Type B pancreatic cell (in vitro differentiated cells): ENCODE data around the gene CYP4F12. TPM values are rescaled to one million over a fixed set of nuclear protein-coding genes. Genes with fewer than 3 reads are reported as not detected.
"Not testable (repeated sequence)": the region's sequence is repeated elsewhere in the genome, so short reads cannot be mapped to it uniquely, and the experiment has no call there.

ENCODE experiments used
- DNase-seq: peaks from one replicate; pipeline ENCODE4 v3.0.0; 2021; ENCODE audit warnings: mixed read lengths; ENCODE audit not compliant: unreplicated experiment; ENCODE audit errors: extremely low spot score
- H3K27ac Mint-ChIP-seq: 2 replicates; pipeline ENCODE4 v1.8.0; 2021; ENCODE audit warnings: mild to moderate bottlenecking, mixed read lengths
- H3K27me3 Mint-ChIP-seq: 2 replicates; pipeline ENCODE4 v1.8.0; 2021; ENCODE audit warnings: mixed read lengths
- H3K36me3 Mint-ChIP-seq: 2 replicates; pipeline ENCODE4 v1.8.0; 2021; ENCODE audit warnings: mixed read lengths
- H3K4me1 Mint-ChIP-seq: one replicate; pipeline ENCODE4 v1.8.0; 2021; ENCODE audit warnings: mixed read lengths; ENCODE audit not compliant: unreplicated experiment
- H3K4me3 Mint-ChIP-seq: 2 replicates; pipeline ENCODE4 v1.8.0; 2021; ENCODE audit warnings: mild to moderate bottlenecking, mixed read lengths
- H3K9me3 Mint-ChIP-seq: 2 replicates; pipeline ENCODE4 v1.8.0; 2021; ENCODE audit warnings: mixed read lengths
- total RNA-seq: library from RNA; stranded (reverse); gene quantifications from 2 replicates; pipeline ENCODE4 v1.2.1, GENCODE V29; 2021; ENCODE audit warnings: low replicate concordance
- TF ChIP-seq, protein P1 (sequence below): fragments of 200-600 bp; sonication (generic); conservative IDR thresholded peaks from 2 replicates; pipeline ENCODE4 v1.5.0; 2021; ENCODE audit warnings: antibody characterized with exemption, mild to moderate bottlenecking

CYP4F12 gene
- total RNA-seq, 1 donor from 2014 or later: 1.2 TPM

DNA sequence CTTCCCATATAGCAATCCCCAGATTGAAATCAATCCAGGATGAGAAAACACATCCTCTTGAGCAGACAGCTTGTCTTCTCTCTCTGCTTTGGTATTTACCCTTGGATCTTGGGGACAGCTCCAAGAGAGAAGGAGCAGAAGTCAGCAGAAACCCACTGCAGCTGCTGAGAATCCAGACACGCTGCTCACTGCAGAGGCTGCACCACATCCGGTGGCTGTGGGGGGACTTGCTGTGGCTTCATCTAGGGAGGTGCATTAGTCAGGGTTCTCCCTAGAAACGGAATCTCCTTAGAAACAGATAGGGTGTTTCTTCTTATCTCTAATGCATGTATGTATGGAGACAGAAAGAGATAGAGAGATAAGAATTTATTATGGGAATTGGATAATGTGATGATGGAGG is 2.7 kb downstream of the CYP4F12 start:
- H3K27ac Mint-ChIP-seq: no peak overlapping the region
- DNase-seq: no peak
- H3K36me3 Mint-ChIP-seq: no peaks in the 10 kb centered on the region
- TF ChIP-seq, protein P1, sequence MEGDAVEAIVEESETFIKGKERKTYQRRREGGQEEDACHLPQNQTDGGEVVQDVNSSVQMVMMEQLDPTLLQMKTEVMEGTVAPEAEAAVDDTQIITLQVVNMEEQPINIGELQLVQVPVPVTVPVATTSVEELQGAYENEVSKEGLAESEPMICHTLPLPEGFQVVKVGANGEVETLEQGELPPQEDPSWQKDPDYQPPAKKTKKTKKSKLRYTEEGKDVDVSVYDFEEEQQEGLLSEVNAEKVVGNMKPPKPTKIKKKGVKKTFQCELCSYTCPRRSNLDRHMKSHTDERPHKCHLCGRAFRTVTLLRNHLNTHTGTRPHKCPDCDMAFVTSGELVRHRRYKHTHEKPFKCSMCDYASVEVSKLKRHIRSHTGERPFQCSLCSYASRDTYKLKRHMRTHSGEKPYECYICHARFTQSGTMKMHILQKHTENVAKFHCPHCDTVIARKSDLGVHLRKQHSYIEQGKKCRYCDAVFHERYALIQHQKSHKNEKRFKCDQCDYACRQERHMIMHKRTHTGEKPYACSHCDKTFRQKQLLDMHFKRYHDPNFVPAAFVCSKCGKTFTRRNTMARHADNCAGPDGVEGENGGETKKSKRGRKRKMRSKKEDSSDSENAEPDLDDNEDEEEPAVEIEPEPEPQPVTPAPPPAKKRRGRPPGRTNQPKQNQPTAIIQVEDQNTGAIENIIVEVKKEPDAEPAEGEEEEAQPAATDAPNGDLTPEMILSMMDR: no peak
- H3K9me3 Mint-ChIP-seq: peaks cover 9% of the 10 kb centered on the region
- H3K4me1 Mint-ChIP-seq: no peaks in the 10 kb centered on the region
- no peaks in the 10 kb centered on the region for H3K27me3 Mint-ChIP-seq
- H3K4me3 Mint-ChIP-seq: no peak overlapping the region

DNA sequence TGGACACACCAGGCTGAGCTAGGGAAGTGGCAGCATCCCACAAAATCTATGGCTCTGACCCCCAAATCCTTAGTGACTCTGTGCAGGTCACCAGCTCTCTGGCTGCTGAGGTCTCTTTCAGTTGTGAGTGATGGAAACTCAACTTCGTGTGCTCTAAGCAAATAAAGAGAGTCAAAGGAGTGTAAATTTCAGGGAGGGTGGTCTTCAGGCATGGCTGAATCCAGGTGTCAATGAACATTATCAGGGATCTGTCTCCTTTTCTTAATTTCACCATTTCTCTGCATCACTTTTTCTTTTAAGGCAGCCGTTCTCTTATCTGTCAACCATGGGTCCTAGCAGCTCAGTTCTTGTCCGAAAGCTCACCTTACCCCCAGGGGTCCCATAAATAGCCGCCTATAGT is 6.2 kb downstream of the CYP4F12 start:
- H3K4me3 Mint-ChIP-seq: no peak overlapping the region
- DNase-seq: no peak
- H3K27me3 Mint-ChIP-seq: no peaks in the 10 kb centered on the region
- H3K36me3 Mint-ChIP-seq: no peaks in the 10 kb centered on the region
- TF ChIP-seq, protein P1: no peak
- no peaks in the 10 kb centered on the region for H3K4me1 Mint-ChIP-seq
- H3K9me3 Mint-ChIP-seq: peaks cover 9% of the 10 kb centered on the region
- H3K27ac Mint-ChIP-seq: no peak overlapping the region

DNA sequence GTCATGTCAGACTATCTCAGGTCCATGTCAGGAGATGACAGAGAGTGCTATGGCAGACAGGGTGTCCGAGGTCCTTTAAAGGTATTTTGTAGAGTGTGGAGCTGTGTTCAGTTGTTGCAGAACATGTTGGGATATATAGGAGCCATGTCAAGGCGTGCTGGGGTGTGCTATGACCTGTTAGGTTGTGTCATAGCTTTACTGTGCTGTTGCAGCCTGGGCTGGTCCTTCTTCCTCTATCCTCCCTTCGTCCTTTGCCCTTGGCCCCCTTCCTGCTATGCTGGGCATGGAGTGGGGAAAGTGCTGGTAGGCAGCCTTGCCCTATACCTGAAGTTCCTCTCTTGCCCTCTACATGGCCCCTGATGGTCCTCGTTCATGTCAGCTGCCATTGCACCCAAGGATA is 7.0 kb downstream of the CYP4F12 start:
- H3K4me1 Mint-ChIP-seq, H3K27ac Mint-ChIP-seq, H3K36me3 Mint-ChIP-seq, DNase-seq, H3K27me3 Mint-ChIP-seq, H3K4me3 Mint-ChIP-seq, H3K9me3 Mint-ChIP-seq: not testable (repeated sequence)

DNA sequence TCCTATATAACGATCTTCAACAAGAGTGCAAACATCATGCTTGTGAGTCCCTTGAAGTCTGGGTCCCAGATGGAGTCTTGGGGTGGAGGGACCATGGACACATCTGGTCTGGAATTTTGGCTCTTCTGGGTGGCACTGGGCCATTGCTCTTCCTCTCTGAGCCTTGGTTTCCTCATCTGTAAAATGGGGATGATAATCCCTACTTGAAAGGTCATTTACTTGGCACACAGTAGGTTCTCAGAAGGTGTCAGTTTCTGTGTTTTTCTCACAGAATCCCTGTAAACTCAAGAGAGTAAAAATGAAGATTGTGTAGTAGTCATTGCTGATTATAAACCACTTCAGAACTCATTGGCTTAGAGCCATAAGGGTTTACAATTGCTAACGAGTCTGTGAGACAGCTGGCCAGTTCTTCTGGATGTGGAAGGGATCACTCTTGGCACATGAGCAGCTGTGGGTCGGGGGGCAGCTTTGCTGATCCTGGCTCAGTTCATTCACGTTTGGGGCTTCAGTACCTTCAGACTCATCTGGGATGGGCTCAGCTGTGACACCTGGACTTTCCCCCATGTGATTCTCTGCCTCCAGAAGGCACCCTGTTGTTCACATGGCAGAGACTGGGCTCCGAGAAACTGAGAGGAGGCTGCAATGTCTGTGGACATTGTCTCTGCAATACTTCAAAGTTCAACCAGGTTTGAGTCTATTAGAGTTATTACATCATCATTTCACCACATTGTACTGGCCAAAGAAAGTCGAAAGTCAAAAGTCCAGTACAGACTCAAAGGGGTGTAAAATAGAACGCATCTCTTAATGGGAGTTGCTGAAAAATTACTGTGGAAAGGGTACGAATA is 7.8 kb downstream of the CYP4F12 start:
- H3K9me3 Mint-ChIP-seq: peaks cover 9% of the 10 kb centered on the region
- no peak overlapping the region for H3K27ac Mint-ChIP-seq
- TF ChIP-seq, protein P1: no peak
- no peaks in the 10 kb centered on the region for H3K4me1 Mint-ChIP-seq
- H3K27me3 Mint-ChIP-seq: no peaks in the 10 kb centered on the region
- DNase-seq: no peak
- no peak overlapping the region for H3K4me3 Mint-ChIP-seq
- H3K36me3 Mint-ChIP-seq: no peaks in the 10 kb centered on the region

DNA sequence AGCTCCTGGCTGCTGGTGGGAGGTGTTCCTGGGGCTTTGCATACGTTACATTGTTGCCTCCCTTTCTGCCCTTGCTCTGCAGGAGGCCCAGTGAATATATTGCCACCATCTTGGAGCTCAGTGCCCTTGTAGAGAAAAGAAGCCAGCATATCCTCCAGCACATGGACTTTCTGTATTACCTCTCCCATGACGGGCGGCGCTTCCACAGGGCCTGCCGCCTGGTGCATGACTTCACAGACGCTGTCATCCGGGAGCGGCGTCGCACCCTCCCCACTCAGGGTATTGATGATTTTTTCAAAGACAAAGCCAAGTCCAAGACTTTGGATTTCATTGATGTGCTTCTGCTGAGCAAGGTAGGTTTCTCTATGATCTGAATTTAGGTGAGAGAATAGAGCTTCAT is 10.5 kb downstream of the CYP4F12 start:
- no peak overlapping the region for H3K4me3 Mint-ChIP-seq
- H3K27ac Mint-ChIP-seq: no peak overlapping the region
- no peaks in the 10 kb centered on the region for H3K4me1 Mint-ChIP-seq
- peaks cover 5% of the 10 kb centered on the region for H3K36me3 Mint-ChIP-seq
- TF ChIP-seq, protein P1: no peak
- peaks cover 5% of the 10 kb centered on the region for H3K9me3 Mint-ChIP-seq
- no peak for DNase-seq
- H3K27me3 Mint-ChIP-seq: no peaks in the 10 kb centered on the region

DNA sequence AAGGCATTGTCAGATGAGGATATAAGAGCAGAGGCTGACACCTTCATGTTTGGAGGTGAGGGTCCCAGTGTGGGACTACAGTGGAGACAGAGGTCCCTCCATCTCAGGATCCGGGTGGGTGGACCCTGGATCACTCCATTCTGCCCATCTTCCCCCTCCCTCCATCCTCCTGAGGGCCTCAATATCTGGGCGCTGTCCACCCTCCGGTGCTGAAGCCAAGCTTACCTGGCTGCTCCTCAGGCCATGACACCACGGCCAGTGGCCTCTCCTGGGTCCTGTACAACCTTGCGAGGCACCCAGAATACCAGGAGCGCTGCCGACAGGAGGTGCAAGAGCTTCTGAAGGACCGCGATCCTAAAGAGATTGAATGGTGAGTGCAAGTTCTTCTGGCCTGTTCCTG is 11.9 kb downstream of the CYP4F12 start:
- Mint-ChIP-seq H3K4me3 (no peak overlapping the region), H3K36me3 (peaks cover 5% of the 10 kb centered on the region), H3K27me3 (no peaks in the 10 kb centered on the region), H3K4me1 (no peaks in the 10 kb centered on the region), H3K27ac (no peak overlapping the region), H3K9me3 (no peaks in the 10 kb centered on the region)
- TF ChIP-seq, protein P1: no peak
- DNase-seq: no peak
